DOHH2 (cell line): ENCODE measurements around the gene BFSP1.

Source experiments
- EZH2phosphoT487 ChIP-seq: fragments of 200-600 bp; sonication (generic); IDR thresholded peaks from 2 replicates; pipeline ENCODE4 v1.6.1; 2017; ENCODE audit warnings: borderline replicate concordance, mild to moderate bottlenecking, antibody characterized with exemption, low read length, moderate library complexity, mixed read lengths
- TF ChIP-seq, protein P1 (sequence below): fragments of 200-600 bp; sonication (generic); IDR thresholded peaks from one replicate; pipeline ENCODE4 v1.5.1; 2014; ENCODE audit warnings: antibody characterized with exemption, mild to moderate bottlenecking, low read depth, low read length; ENCODE audit not compliant: poor library complexity, severe bottlenecking

DNA sequence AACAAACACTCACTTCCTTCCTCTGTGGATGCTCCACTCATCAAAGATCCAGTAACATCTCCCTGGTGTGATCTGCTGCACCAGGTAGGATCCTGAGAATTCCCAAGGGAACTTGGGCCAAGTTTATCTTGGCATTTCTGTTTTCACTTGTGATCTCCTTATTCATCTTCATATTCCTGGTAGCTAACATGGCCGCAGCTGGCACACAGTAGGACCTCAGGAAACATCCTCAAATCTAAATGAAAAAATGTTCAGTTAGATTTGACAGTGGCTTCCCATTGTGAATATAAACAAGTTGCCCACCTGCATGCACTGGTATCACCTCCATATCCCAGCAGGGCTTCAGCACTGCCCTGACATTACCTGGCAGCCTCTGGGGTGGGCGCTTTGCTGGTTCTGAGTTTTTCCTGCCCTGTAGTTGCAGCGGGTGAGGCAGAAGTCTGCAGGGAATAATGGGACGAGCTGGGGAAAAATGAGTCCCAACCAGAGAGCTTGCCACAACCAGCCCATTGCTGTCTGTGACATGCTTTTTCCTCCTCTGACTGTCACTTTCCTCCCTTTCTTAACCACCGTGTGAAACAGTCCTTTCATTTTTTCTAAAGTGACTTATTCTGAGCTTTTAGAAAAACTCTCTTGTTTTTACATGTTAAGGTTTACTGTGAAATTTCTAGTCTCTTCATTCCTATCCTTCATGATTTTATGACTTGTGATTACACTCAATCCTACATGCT is 29.3 kb upstream of the BFSP1 start:
- TF ChIP-seq, protein P1, sequence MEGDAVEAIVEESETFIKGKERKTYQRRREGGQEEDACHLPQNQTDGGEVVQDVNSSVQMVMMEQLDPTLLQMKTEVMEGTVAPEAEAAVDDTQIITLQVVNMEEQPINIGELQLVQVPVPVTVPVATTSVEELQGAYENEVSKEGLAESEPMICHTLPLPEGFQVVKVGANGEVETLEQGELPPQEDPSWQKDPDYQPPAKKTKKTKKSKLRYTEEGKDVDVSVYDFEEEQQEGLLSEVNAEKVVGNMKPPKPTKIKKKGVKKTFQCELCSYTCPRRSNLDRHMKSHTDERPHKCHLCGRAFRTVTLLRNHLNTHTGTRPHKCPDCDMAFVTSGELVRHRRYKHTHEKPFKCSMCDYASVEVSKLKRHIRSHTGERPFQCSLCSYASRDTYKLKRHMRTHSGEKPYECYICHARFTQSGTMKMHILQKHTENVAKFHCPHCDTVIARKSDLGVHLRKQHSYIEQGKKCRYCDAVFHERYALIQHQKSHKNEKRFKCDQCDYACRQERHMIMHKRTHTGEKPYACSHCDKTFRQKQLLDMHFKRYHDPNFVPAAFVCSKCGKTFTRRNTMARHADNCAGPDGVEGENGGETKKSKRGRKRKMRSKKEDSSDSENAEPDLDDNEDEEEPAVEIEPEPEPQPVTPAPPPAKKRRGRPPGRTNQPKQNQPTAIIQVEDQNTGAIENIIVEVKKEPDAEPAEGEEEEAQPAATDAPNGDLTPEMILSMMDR, result no peak
- no peak for TF ChIP-seq EZH2phosphoT487
